Measurements from ENCODE around the gene CLTC.

- no peak for TF ChIP-seq NFIC (IDR thresholded peaks at IDR 0.05; ENCODE audit: borderline replicate concordance)
- no peak for TF ChIP-seq CTCF (IDR thresholded peaks at IDR 0.05)
- TF ChIP-seq POLR2AphosphoS5 (IDR thresholded peaks at IDR 0.05; ENCODE audit: low read depth, low read length), result no peak
These were observed 47.3 kb upstream of the CLTC start for GRCh38 chr17:59572301-59572924.

All from SK-N-SH (cell line).